IMR-90 (cell line): ENCODE measurements around the gene TMEM259.

Experiments
- BHLHE40 ChIP-seq: fragments of 150-350 bp; IDR thresholded peaks from 2 replicates; pipeline ENCODE4 v1.6.1; 2016; ENCODE audit warnings: mild to moderate bottlenecking, low read depth, low read length
- CEBPB ChIP-seq: IDR thresholded peaks from 2 replicates; pipeline ENCODE4 v1.6.1; 2012; ENCODE audit warnings: low read depth, low read length, improper control_type of control experiment
- CTCF ChIP-seq: conservative IDR thresholded peaks from 2 replicates; pipeline ENCODE4 v1.5.1; 2012; ENCODE audit warnings: mild to moderate bottlenecking, low read depth, low read length, improper control_type of control experiment
- FOS ChIP-seq: fragments of 150-350 bp; IDR thresholded peaks from 2 replicates; pipeline ENCODE4 v1.6.1; 2016; ENCODE audit warnings: low read depth, low read length
- MAFK ChIP-seq: IDR thresholded peaks from 2 replicates; pipeline ENCODE4 v1.6.1; 2012; ENCODE audit warnings: low read depth, low read length, improper control_type of control experiment
- MAZ ChIP-seq: IDR thresholded peaks from 2 replicates; pipeline ENCODE4 v1.6.1; 2012; ENCODE audit warnings: low read depth, mild to moderate bottlenecking, low read length, improper control_type of control experiment, moderate library complexity, borderline replicate concordance
- MXI1 ChIP-seq: IDR thresholded peaks from 2 replicates; pipeline ENCODE4 v1.6.1; 2012; ENCODE audit warnings: low read depth, mild to moderate bottlenecking, low read length, moderate library complexity, borderline replicate concordance
- NFE2L2 ChIP-seq: fragments of 150-350 bp; IDR thresholded peaks from 2 replicates; pipeline ENCODE4 v1.6.1; 2016; ENCODE audit warnings: low read depth, mild to moderate bottlenecking, low read length
- POLR2A ChIP-seq: IDR thresholded peaks from 2 replicates; pipeline ENCODE4 v1.6.1; 2012; ENCODE audit warnings: mild to moderate bottlenecking, low read depth, low read length
- RAD21 ChIP-seq: IDR thresholded peaks from 2 replicates; pipeline ENCODE4 v1.6.1; 2012; ENCODE audit warnings: low read length, improper control_type of control experiment
- RCOR1 ChIP-seq: IDR thresholded peaks from 2 replicates; pipeline ENCODE4 v1.6.1; 2012; ENCODE audit warnings: mild to moderate bottlenecking, low read length, improper control_type of control experiment; ENCODE audit not compliant: insufficient replicate concordance
- RFX5 ChIP-seq: IDR thresholded peaks from 2 replicates; pipeline ENCODE4 v1.8.0; 2012; ENCODE audit warnings: low read depth, mild to moderate bottlenecking, low read length, moderate library complexity
- SMC3 ChIP-seq: fragments of 150-350 bp; IDR thresholded peaks from 2 replicates; pipeline ENCODE4 v1.6.1; 2016; ENCODE audit warnings: low read depth, mild to moderate bottlenecking, antibody characterized with exemption, low read length, moderate library complexity
- USF2 ChIP-seq: fragments of 150-350 bp; IDR thresholded peaks from 2 replicates; pipeline ENCODE4 v1.6.1; 2017; ENCODE audit warnings: mild to moderate bottlenecking, antibody characterized with exemption, low read length, low read depth

GRCh38 chr19:1040476-1041271 lies 19.8 kb upstream of the TMEM259 start:
- TF ChIP-seq CTCF (no peak), RFX5 (no peak), NFE2L2 (no peak), MAFK (peak; percentile 21; the same call in 1 of the 2 replicates), POLR2A (no peak), MXI1 (no peak), SMC3 (no peak), USF2 (no peak), RCOR1 (peak; percentile 91), RAD21 (no peak), MAZ (peak; percentile 24; the same call in 1 of the 2 replicates), CEBPB (no peak), FOS (peak; percentile 55; the same call in 1 of the 2 replicates), BHLHE40 (no peak)
